Liver (tissue), 3 donors: ENCODE data around the gene FRMD6.

Source experiments
- ATF3 ChIP-seq: IDR thresholded peaks from 2 replicates; pipeline ENCODE4 v1.6.1; 2016; ENCODE audit warnings: antibody characterized with exemption
- CTCF ChIP-seq: fragments of 150-350 bp; IDR thresholded peaks from 2 replicates; pipeline ENCODE4 v1.5.1; 2017; ENCODE audit warnings: improper control_type of control experiment, low read depth, low read length; ENCODE audit not compliant: missing input control
- GABPA ChIP-seq, 2 donors: IDR thresholded peaks in 1 of 2; conservative IDR thresholded peaks in 1 of 2; 2 replicates each; pipeline ENCODE4 v1.6.1; 2016; ENCODE audit warnings: antibody characterized with exemption in 2 of 2, mild to moderate bottlenecking in 1 of 2, moderate library complexity in 1 of 2
- JUND ChIP-seq, 2 donors: IDR thresholded peaks; 2 replicates each; pipeline ENCODE4 v1.6.1; 2016; ENCODE audit warnings: antibody characterized with exemption in 2 of 2
- MAX ChIP-seq: IDR thresholded peaks from 2 replicates; pipeline ENCODE4 v1.6.1; 2016; ENCODE audit warnings: antibody characterized with exemption
- RAD21 ChIP-seq, 2 donors: IDR thresholded peaks; 2 replicates each; pipeline ENCODE4 v1.6.1; 2016; ENCODE audit warnings: antibody characterized with exemption in 2 of 2, mild to moderate bottlenecking in 2 of 2
- RXRA ChIP-seq, 2 donors: IDR thresholded peaks; 2 replicates each; pipeline ENCODE4 v1.6.1; 2017 to 2018; ENCODE audit warnings: antibody characterized with exemption in 2 of 2, mild to moderate bottlenecking in 1 of 2
- SP1 ChIP-seq: IDR thresholded peaks from 2 replicates; pipeline ENCODE4 v1.6.1; 2018; ENCODE audit warnings: antibody characterized with exemption, mild to moderate bottlenecking
- TAF1 ChIP-seq: conservative IDR thresholded peaks from 2 replicates; pipeline ENCODE4 v1.6.1; 2016; ENCODE audit warnings: antibody characterized with exemption, mild to moderate bottlenecking
- ZBTB33 ChIP-seq: IDR thresholded peaks from 2 replicates; pipeline ENCODE4 v1.6.1; 2016; ENCODE audit warnings: antibody characterized with exemption
- donor health status: healthy.
- donor health status: healthy.

GRCh38 chr14:51630987-51631386 lies 20.7 kb upstream of the FRMD6 start:
- no peak for TF ChIP-seq CTCF
- no peak for TF ChIP-seq ZBTB33
- no peak for TF ChIP-seq TAF1
- TF ChIP-seq RAD21 (IDR thresholded peaks at IDR 0.05) = no peak
- TF ChIP-seq JUND (IDR thresholded peaks at IDR 0.05) = no peak
- no peak for TF ChIP-seq MAX
- TF ChIP-seq ATF3 = no peak
- no peak for TF ChIP-seq SP1
- no peak for TF ChIP-seq GABPA (IDR thresholded peaks at IDR 0.05 in 1 of 2, conservative IDR thresholded peaks at IDR 0.05 in 1 of 2)
- no peak for TF ChIP-seq RXRA (IDR thresholded peaks at IDR 0.05)
